C4-2B (cell line): ENCODE data around the gene SLC47A2.

Source experiments
- H3K27ac ChIP-seq: fragments of 450-650 bp; 2 replicates; pipeline ENCODE4 v1.5.1; 2017
- CTCF ChIP-seq: fragments of 450-650 bp; conservative IDR thresholded peaks from 2 replicates; pipeline ENCODE4 v1.5.1; 2017; ENCODE audit warnings: mild to moderate bottlenecking
- ZFX ChIP-seq: fragments of 450-650 bp; IDR thresholded peaks from 2 replicates; pipeline ENCODE4 v1.6.1; 2017

Gene SLC47A2

GRCh38 chr17:19730843-19731242, 14.5 kb upstream of the SLC47A2 start:
- TF ChIP-seq CTCF = no peak
- TF ChIP-seq ZFX = no peak
- no peak overlapping the region for H3K27ac ChIP-seq

GRCh38 chr17:19729900-19730299, 13.5 kb upstream of the SLC47A2 start:
- TF ChIP-seq CTCF (no peak), ZFX (no peak)
- H3K27ac ChIP-seq = no peak overlapping the region

GRCh38 chr17:19728084-19728495, 11.7 kb upstream of the SLC47A2 start:
- H3K27ac ChIP-seq = peak overlapping the region; percentile 21
- TF ChIP-seq ZFX = no peak
- TF ChIP-seq CTCF = no peak

GRCh38 chr17:19727501-19728078, 11.2 kb upstream of the SLC47A2 start:
- TF ChIP-seq ZFX = no peak
- H3K27ac ChIP-seq = peak overlapping the region; percentile 21

GRCh38 chr17:19726631-19727376, 10.4 kb upstream of the SLC47A2 start:
- no peak overlapping the region for H3K27ac ChIP-seq
- no peak for TF ChIP-seq ZFX

- no peak for TF ChIP-seq ZFX
- TF ChIP-seq CTCF = no peak
- H3K27ac ChIP-seq = no peak overlapping the region
Observed at GRCh38 chr17:19725486-19725885, 9.1 kb upstream of the SLC47A2 start.

- no peak overlapping the region for H3K27ac ChIP-seq
Observed at GRCh38 chr17:19724501-19725420, 8.4 kb upstream of the SLC47A2 start.

More at GRCh38 chr17:19724501-19725420, 8.4 kb upstream of the SLC47A2 start:
- TF ChIP-seq CTCF (no peak), ZFX (no peak)
